Activated CD8-positive, alpha-beta memory T cell treated with anti-CD3 and anti-CD28 coated beads for 4 hours (primary cell): ENCODE data around the gene PDGFRB.
A peak's percentile ranks its signal among the peaks of the same experiment; 100 is the strongest.

ENCODE experiments used
- DNase-seq, 2 donors: peaks; one replicate each; pipeline ENCODE4 v3.0.0-alpha.2; 2020; ENCODE audit warnings: low read depth in 2 of 2

Gene PDGFRB

GRCh38 chr5:150155258-150156026 is at the start of gene PDGFRB:
TSS of gene PDGFRB (minus strand) at chr5:150155845. CDS start at chr5:150137047, 18,798 bp downstream.
- peak; percentile 29 to 50 for DNase-seq

- DNase-seq = no peak
These were observed 48.9 kb upstream of the PDGFRB start for GRCh38 chr5:150204590-150204960.

- no peak for DNase-seq
These were observed 48.4 kb upstream of the PDGFRB start for GRCh38 chr5:150203832-150204589.

GRCh38 chr5:150202501-150202900 is 46.9 kb upstream of the PDGFRB start:
- no peak for DNase-seq

- no peak for DNase-seq
These were observed 41.8 kb upstream of the PDGFRB start for GRCh38 chr5:150197476-150197875.

- no peak for DNase-seq
These were observed 41.3 kb upstream of the PDGFRB start for GRCh38 chr5:150196986-150197385.

- no peak for DNase-seq
These were observed 40.9 kb upstream of the PDGFRB start for GRCh38 chr5:150196514-150196913.

GRCh38 chr5:150195736-150196485 is 40.3 kb upstream of the PDGFRB start:
- DNase-seq = no peak

- DNase-seq = no peak
These were observed 36.8 kb upstream of the PDGFRB start for GRCh38 chr5:150192462-150192861.

GRCh38 chr5:150190987-150191386 is 35.3 kb upstream of the PDGFRB start:
- no peak for DNase-seq

GRCh38 chr5:150190503-150190979 is 34.9 kb upstream of the PDGFRB start:
- DNase-seq = no peak

- no peak for DNase-seq
These were observed 34.3 kb upstream of the PDGFRB start, which contains the start of gene SLC6A7 for GRCh38 chr5:150189728-150190502. TSS of gene SLC6A7 (plus strand) at chr5:150190062. CDS start at chr5:150190328, 266 bp downstream.

- DNase-seq = no peak
These were observed 33.7 kb upstream of the PDGFRB start for GRCh38 chr5:150189326-150189725.

- DNase-seq = no peak
These were observed 32.6 kb upstream of the PDGFRB start for GRCh38 chr5:150188146-150188842.

GRCh38 chr5:150186897-150187296 is 31.3 kb upstream of the PDGFRB start:
- DNase-seq = no peak

GRCh38 chr5:150186137-150186536 is 30.5 kb upstream of the PDGFRB start:
- DNase-seq = no peak

- DNase-seq = no peak
These were observed 29.6 kb upstream of the PDGFRB start for GRCh38 chr5:150184990-150185912.

- DNase-seq = no peak
These were observed 28.4 kb upstream of the PDGFRB start for GRCh38 chr5:150184006-150184405.

GRCh38 chr5:150183436-150183835 is 27.8 kb upstream of the PDGFRB start:
- no peak for DNase-seq

- no peak for DNase-seq
These were observed 27.1 kb upstream of the PDGFRB start for GRCh38 chr5:150182774-150183173.
